Naive thymus-derived CD4-positive, alpha-beta T cell (primary cell): Measurements from ENCODE around the gene SMURF1. TPM values are rescaled to one million over a fixed set of nuclear protein-coding genes. Genes with fewer than 3 reads are reported as not detected.
"Not testable (repeated sequence)": the region's sequence is repeated elsewhere in the genome, so short reads cannot be mapped to it uniquely, and the experiment has no call there.

Source experiments
- ATAC-seq: fragments of 150-1000 bp; cut with Tn5 transposase; 2 replicates; pipeline ENCODE4 v1.10.0; 2021; ENCODE audit warnings: mild to moderate bottlenecking, moderate library complexity
- CTCF ChIA-PET: fragments of 350-600 bp; sonication (Branson Sonifier 250); formaldehyde crosslinking; loops from one replicate; lab custom pipeline; 2021; ENCODE audit warnings: antibody characterized with exemption; lab: Charles Lee
- POLR2A ChIA-PET: fragments of 350-600 bp; sonication (Branson Sonifier 250); formaldehyde crosslinking; loops from one replicate; lab custom pipeline; 2021; ENCODE audit warnings: antibody characterized with exemption, inconsistent platforms; lab: Charles Lee
- DNase-seq, 9 donors: peaks; one replicate each; pipeline versions ENCODE4 v3.0.0 to v3.0.0-alpha.2; 2020 to 2022; ENCODE audit warnings: mixed read lengths in 1 of 9
- H3K27ac ChIP-seq: one replicate; pipeline ENCODE4 v1.7.0; 2013; ENCODE audit warnings: mild to moderate bottlenecking, low read depth, low read length, moderate library complexity
- H3K27me3 ChIP-seq, 2 donors: one replicate each; pipeline ENCODE4 v1.7.0; 2013; ENCODE audit warnings: low read length in 2 of 2, mild to moderate bottlenecking in 2 of 2, moderate library complexity in 2 of 2; ENCODE audit not compliant: control insufficient read depth in 2 of 2, insufficient read depth in 2 of 2
- H3K36me3 ChIP-seq, 3 experiments: 1 replicate in 2 of 3; 2 replicates in 1 of 3; pipeline ENCODE4 v1.7.0; 2013; ENCODE audit warnings: low read length in 3 of 3, mild to moderate bottlenecking in 3 of 3, moderate library complexity in 1 of 3; ENCODE audit not compliant: insufficient read depth in 3 of 3, control insufficient read depth in 2 of 3
- H3K4me1 ChIP-seq, 2 donors: one replicate each; pipeline ENCODE4 v1.7.0; 2013; ENCODE audit warnings: low read length in 2 of 2, mild to moderate bottlenecking in 2 of 2, moderate library complexity in 1 of 2; ENCODE audit not compliant: control insufficient read depth in 2 of 2, insufficient read depth in 2 of 2
- H3K4me3 ChIP-seq: 2 replicates; pipeline ENCODE4 v1.7.0; 2013; ENCODE audit warnings: mild to moderate bottlenecking, low read length
- H3K9me3 ChIP-seq, 3 experiments: 1 replicate in 2 of 3; 2 replicates in 1 of 3; pipeline ENCODE4 v1.7.0; 2013; ENCODE audit warnings: low read length in 3 of 3; ENCODE audit not compliant: control insufficient read depth in 2 of 3
- H3K27ac Mint-ChIP-seq, 9 donors: one replicate each; pipeline ENCODE4 v1.8.0; 2020 to 2022; ENCODE audit warnings: mixed read lengths in 9 of 9, mild to moderate bottlenecking in 8 of 9, moderate library complexity in 5 of 9, inconsistent platforms in 2 of 9
- H3K27me3 Mint-ChIP-seq, 5 donors: one replicate each; pipeline ENCODE4 v1.8.0; 2021 to 2022; ENCODE audit warnings: mixed read lengths in 5 of 5, mild to moderate bottlenecking in 1 of 5
- H3K36me3 Mint-ChIP-seq, 5 donors: one replicate each; pipeline ENCODE4 v1.8.0; 2020 to 2022; ENCODE audit warnings: mixed read lengths in 5 of 5, mild to moderate bottlenecking in 3 of 5, inconsistent platforms in 1 of 5
- H3K4me1 Mint-ChIP-seq, 7 donors: one replicate each; pipeline ENCODE4 v1.8.0; 2020 to 2022; ENCODE audit warnings: mixed read lengths in 7 of 7, mild to moderate bottlenecking in 3 of 7, inconsistent platforms in 1 of 7
- H3K4me3 Mint-ChIP-seq, 10 donors: one replicate each; pipeline ENCODE4 v1.8.0; 2020 to 2022; ENCODE audit warnings: mild to moderate bottlenecking in 10 of 10, mixed read lengths in 10 of 10, moderate library complexity in 6 of 10, inconsistent platforms in 2 of 10
- H3K9me3 Mint-ChIP-seq, 11 donors: one replicate each; pipeline ENCODE4 v1.8.0; 2020 to 2022; ENCODE audit warnings: mixed read lengths in 11 of 11, mild to moderate bottlenecking in 4 of 11, inconsistent platforms in 1 of 11, moderate library complexity in 1 of 11
- intact Hi-C, 2 donors: fragments of 100-400 bp; cut with micrococcal nuclease; formaldehyde crosslinking; loops; one replicate each; pipeline ENCODE4 v1.15.1; 2023
- polyA plus RNA-seq, 2 donors: library from polyadenylated mRNA; unstranded; fragments of 300-500 nt; fragmentation: Illumina TruSeq; gene quantifications; one replicate each; pipeline ENCODE4 v1.2.3, GENCODE V29; 2021
- total RNA-seq, 6 experiments: library from RNA in 5 of 6; stranded (reverse) in 5 of 6; gene quantifications; 1 replicate in 5 of 6; 2 replicates in 1 of 6; pipeline ENCODE4 v1.2.3 and lab custom pipeline; 2021 to 2026

Gene SMURF1
- total and polyA plus RNA-seq, 7 experiments from 2014 or later, result 1.3 to 26.4 (median 20.4) TPM

DNA sequence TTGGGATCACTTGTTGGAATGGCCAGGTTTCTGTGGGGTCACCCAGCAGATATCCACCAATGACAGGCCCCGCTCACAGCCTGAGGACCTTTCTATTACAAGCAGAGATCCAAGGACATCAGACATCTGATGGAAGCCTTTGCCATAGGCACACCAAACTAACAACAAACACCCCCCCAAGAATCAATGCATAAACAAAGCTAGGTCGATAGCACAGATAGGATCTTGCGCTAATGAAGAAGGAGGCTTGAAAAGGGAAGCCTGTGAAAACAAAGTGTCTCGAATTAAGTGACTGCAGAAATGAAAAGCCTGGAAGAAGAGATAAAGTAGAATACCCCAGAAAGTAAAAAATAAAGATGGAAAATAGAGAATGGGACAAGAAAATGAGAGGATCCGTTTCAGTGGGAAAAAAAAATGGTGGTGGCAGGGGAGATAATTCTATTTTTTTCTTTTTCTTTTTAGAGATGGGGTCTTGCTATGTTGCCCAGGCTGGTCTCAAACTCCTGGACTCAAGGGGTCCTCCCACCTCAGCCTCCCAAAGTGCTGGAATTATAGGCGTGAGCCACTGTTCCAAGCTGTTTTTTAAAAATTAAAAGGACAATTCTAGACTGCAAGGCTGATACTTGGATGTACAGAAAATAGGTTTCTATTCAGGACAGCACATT lies 26.3 kb upstream of the SMURF1 start:
- DNase-seq (no peak), ATAC-seq (no peak)
- POLR2A ChIA-PET, result no interaction called here
- H3K9me3 ChIP-seq, result no peaks in the 10 kb centered on the region
- no peak overlapping the region for H3K27ac ChIP-seq
- Mint-ChIP-seq H3K36me3 (no peaks in the 10 kb centered on the region), H3K4me1 (no peaks in the 10 kb centered on the region), H3K27me3 (peaks cover 0 to 13% (median 3%) of the 10 kb centered on the region in 5 donors), H3K27ac (no peak overlapping the region), H3K9me3 (peaks cover 0 to 1% (median 0%) of the 10 kb centered on the region in 11 donors), H3K4me3 (no peak overlapping the region)
- no peaks in the 10 kb centered on the region for H3K36me3 ChIP-seq
- no peaks in the 10 kb centered on the region for H3K4me1 ChIP-seq
- intact Hi-C loops, result no loop called here
- CTCF ChIA-PET, result interaction anchor here (0.6 kb wide), 1 partner anchor 179 kb away, joined by 3 read pairs; no protein-coding TSS in a partner anchor
- H3K27me3 ChIP-seq, result no peaks in the 10 kb centered on the region
- H3K4me3 ChIP-seq, result no peak overlapping the region

DNA sequence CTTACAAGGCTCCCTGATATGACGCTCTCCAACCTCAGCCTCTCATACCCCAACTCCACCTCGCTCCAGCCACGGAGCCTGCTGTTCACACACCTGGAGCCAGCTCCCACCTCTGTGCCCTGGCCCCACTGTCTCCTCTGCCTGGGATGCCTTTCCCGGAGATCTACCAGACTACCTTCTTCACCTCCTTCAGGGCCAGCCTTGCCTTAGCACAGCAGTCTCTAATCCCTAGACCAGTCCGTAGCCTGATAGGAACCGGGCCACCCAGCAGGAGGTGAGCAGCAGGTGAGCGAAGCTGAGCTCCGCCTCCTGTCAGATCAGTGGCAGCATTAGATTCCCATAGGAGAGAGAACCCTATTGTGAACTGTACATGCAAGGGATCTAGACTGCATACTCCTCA lies 23.2 kb upstream of the SMURF1 start:
- ATAC-seq, result no peak
- CTCF ChIA-PET, result interaction anchor here (1.3 kb wide), 1 partner anchor 105 kb away, joined by 6 read pairs; no protein-coding TSS in a partner anchor
- Histone ChIP-seq H3K36me3 (no peaks in the 10 kb centered on the region), H3K4me3 (no peak overlapping the region), H3K27ac (no peak overlapping the region), H3K4me1 (no peaks in the 10 kb centered on the region), H3K9me3 (no peaks in the 10 kb centered on the region), H3K27me3 (no peaks in the 10 kb centered on the region)
- Mint-ChIP-seq H3K27me3 (peaks cover 0 to 10% (median 4%) of the 10 kb centered on the region in 5 donors), H3K36me3 (no peaks in the 10 kb centered on the region), H3K27ac (no peak overlapping the region), H3K4me3 (no peak overlapping the region), H3K9me3 (peaks cover 0 to 1% (median 0%) of the 10 kb centered on the region in 11 donors), H3K4me1 (no peaks in the 10 kb centered on the region)
- intact Hi-C loops, result no loop called here
- no peak for DNase-seq
- POLR2A ChIA-PET, result no interaction called here

- no peak for ATAC-seq
- no peaks in the 10 kb centered on the region for H3K27me3 ChIP-seq
- H3K36me3 Mint-ChIP-seq, result peaks cover 0 to 4% (median 0%) of the 10 kb centered on the region in 5 donors
- POLR2A ChIA-PET, result no interaction called here
- no peaks in the 10 kb centered on the region for H3K4me1 Mint-ChIP-seq
- intact Hi-C loops, result no loop called here
- H3K9me3 Mint-ChIP-seq, result peaks cover 0 to 1% (median 0%) of the 10 kb centered on the region in 11 donors
- H3K4me1 ChIP-seq, result no peaks in the 10 kb centered on the region
- no peak overlapping the region for H3K4me3 Mint-ChIP-seq
- CTCF ChIA-PET, result no interaction called here
- no peak for DNase-seq
- H3K4me3 ChIP-seq, result no peak overlapping the region
- no peaks in the 10 kb centered on the region for H3K36me3 ChIP-seq
- H3K27ac Mint-ChIP-seq, result no peak overlapping the region
- no peaks in the 10 kb centered on the region for H3K9me3 ChIP-seq
- peaks cover 0 to 15% (median 6%) of the 10 kb centered on the region in 5 donors for H3K27me3 Mint-ChIP-seq
- no peak overlapping the region for H3K27ac ChIP-seq
Observed at GRCh38 chr7:99165816-99166215, 21.9 kb upstream of the SMURF1 start.

DNA sequence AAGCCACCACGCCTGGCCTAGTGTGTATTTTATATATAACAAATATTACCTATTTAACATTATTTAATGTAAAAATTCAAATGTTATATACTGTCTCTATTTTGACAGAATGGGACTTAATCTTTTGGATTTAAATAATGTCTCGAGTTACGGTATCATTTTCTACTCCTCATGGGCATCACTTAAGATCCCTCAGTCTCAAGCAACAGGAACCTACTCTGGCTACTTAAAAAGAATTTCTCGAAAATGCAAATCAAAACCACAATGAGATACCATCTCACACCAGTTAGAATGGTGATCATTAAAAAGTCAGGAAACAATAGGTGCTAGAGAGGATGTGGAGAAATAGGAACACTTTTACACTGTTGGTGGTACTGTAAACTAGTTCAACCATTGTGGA lies 19.8 kb upstream of the SMURF1 start:
- not testable (repeated sequence) for H3K4me1 Mint-ChIP-seq

DNA sequence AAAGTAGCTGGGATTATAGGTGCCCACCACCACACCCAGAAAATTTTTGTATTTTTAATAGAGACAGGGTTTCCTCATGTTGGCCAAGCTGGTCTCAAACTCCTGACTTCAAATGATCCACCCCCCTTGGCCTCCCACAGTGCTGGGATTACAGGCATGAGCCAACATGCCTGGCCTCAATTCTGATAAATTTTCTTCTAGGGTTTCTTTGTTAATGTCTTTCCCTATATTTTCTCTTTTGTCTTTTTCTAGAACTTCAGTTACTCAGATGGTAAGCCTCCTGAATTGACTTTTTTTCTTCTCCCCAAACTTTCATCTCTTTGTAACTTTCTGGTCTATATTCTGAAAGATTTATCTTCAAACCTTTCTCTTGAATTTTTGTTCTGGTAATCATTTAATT lies 12.7 kb upstream of the SMURF1 start:
- H3K27ac Mint-ChIP-seq, result no peak overlapping the region
- H3K27me3 Mint-ChIP-seq, result peaks cover 0 to 25% (median 10%) of the 10 kb centered on the region in 5 donors
- CTCF ChIA-PET, result no interaction called here

More for the DNA sequence above, 19.8 kb upstream of the SMURF1 start:
- H3K36me3 Mint-ChIP-seq, H3K4me3 ChIP-seq, H3K36me3 ChIP-seq, ATAC-seq, POLR2A ChIA-PET, H3K4me3 Mint-ChIP-seq, DNase-seq, H3K9me3 ChIP-seq, H3K27ac Mint-ChIP-seq, H3K4me1 ChIP-seq, intact Hi-C loops, CTCF ChIA-PET, H3K27me3 ChIP-seq, H3K27ac ChIP-seq, H3K9me3 Mint-ChIP-seq: not testable (repeated sequence)
- H3K27me3 Mint-ChIP-seq, result peaks cover 0 to 20% (median 6%) of the 10 kb centered on the region in 5 donors

GRCh38 chr7:99155211-99155610 lies 11.3 kb upstream of the SMURF1 start:
- H3K27ac ChIP-seq, result no peak overlapping the region
- ATAC-seq (no peak), DNase-seq (no peak)
- Mint-ChIP-seq H3K4me3 (no peak overlapping the region), H3K27ac (no peak overlapping the region), H3K36me3 (peaks cover 0 to 4% (median 0%) of the 10 kb centered on the region in 5 donors), H3K27me3 (peaks cover 0 to 16% (median 8%) of the 10 kb centered on the region in 5 donors), H3K9me3 (peaks cover 0 to 3% (median 0%) of the 10 kb centered on the region in 11 donors), H3K4me1 (no peaks in the 10 kb centered on the region)
- ChIA-PET CTCF (no interaction called here), POLR2A (interaction anchor here (0.6 kb wide), 1 partner anchor 51 kb away, joined by 3 read pairs; no protein-coding TSS in a partner anchor)
- no peaks in the 10 kb centered on the region for H3K4me1 ChIP-seq
- no peaks in the 10 kb centered on the region for H3K36me3 ChIP-seq
- H3K27me3 ChIP-seq, result no peaks in the 10 kb centered on the region
- intact Hi-C loops, result no loop called here
- H3K9me3 ChIP-seq, result no peaks in the 10 kb centered on the region
- H3K4me3 ChIP-seq, result no peak overlapping the region

More for the DNA sequence above, 12.7 kb upstream of the SMURF1 start:
- peaks cover 0 to 5% (median 0%) of the 10 kb centered on the region in 11 donors for H3K9me3 Mint-ChIP-seq
- Histone ChIP-seq H3K4me1 (no peaks in the 10 kb centered on the region), H3K36me3 (no peaks in the 10 kb centered on the region), H3K27ac (no peak overlapping the region), H3K4me3 (no peak overlapping the region), H3K9me3 (no peaks in the 10 kb centered on the region), H3K27me3 (no peaks in the 10 kb centered on the region)
- peaks cover 0 to 4% (median 0%) of the 10 kb centered on the region in 5 donors for H3K36me3 Mint-ChIP-seq
- no peak overlapping the region for H3K4me3 Mint-ChIP-seq
- ATAC-seq (no peak), DNase-seq (no peak)
- no peaks in the 10 kb centered on the region for H3K4me1 Mint-ChIP-seq
- intact Hi-C loops, result no loop called here
- POLR2A ChIA-PET, result no interaction called here
